Measurements from ENCODE around the gene MADD.

The MADD gene

DNA sequence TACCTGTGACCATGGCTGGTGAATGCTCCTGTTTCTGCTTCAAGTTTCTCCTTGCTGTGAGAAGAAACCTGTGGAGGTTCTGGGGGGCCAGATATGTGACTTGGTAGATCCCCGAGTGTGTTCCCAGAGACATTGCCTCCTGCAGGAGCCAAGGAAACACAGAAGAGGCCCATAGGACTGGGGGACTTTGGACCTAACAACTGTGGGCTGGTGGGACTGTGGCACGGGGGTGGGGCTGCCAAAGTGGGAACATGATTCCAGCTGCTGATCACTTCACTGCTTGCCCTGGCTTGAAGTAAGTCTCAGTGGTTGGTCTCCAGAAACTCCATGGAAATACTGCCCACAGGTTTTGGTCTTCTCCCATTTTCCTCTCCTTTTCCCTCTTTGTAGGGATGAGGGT lies 16.3 kb upstream of the MADD start:
- DNase-seq: no peak

DNA sequence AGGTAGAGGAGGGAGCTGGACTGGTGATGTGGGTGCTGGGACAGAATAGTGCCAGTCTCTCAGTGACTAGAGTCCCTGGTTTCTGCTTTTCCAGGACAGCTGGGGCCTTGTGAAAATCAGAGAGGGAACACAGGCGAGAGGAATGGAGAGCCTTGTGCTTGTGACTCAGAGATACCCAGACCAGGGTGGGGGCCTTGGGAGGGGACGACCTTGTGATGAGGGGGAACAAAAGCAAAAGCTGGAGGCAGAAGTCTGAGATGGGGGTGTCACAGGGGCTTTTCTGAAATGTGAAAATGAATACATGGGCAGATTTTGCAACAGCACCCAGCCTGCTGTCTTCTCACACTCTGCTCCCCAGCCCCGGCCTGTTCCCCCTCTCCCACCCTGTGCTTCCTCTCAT lies 15.5 kb upstream of the MADD start:
- no peak for DNase-seq

DNA sequence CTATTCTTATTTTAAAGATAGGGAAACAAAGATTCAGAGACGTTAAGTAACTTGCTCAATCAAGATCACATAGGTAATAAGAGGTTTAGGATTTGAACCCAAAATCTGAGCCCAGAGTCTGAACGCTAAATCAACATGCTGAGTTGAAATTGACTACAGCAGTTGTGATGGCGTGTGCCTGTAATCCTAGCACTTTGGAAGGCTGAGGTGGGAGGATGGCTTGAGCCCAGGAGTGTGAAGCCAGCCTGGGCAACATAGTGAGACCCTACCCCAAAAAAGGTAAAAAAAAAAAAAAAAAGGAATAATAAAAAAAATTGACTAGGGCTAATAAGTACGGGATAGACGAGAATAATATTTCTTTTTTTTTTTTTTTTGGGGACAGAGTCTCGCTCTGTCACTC lies 13.6 kb upstream of the MADD start:
- DNase-seq: no peak

DNA sequence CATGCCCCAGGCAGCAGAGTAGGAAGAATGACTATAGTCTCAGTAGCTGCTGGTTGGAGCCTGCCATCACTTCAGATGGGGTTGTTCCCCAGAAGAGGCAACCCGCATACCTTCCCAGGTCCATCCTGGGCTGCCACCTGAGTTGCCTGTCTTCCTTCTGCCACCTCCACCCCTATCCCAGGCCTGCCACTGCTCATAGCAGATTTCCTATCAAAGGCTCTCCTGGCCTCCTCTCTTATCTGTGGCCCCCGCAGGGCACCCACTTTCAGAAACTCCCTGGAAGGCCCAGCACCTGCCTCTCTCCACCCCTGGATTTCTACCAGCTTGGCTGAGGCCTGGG lies 12.8 kb upstream of the MADD start:
- DNase-seq: no peak

DNA sequence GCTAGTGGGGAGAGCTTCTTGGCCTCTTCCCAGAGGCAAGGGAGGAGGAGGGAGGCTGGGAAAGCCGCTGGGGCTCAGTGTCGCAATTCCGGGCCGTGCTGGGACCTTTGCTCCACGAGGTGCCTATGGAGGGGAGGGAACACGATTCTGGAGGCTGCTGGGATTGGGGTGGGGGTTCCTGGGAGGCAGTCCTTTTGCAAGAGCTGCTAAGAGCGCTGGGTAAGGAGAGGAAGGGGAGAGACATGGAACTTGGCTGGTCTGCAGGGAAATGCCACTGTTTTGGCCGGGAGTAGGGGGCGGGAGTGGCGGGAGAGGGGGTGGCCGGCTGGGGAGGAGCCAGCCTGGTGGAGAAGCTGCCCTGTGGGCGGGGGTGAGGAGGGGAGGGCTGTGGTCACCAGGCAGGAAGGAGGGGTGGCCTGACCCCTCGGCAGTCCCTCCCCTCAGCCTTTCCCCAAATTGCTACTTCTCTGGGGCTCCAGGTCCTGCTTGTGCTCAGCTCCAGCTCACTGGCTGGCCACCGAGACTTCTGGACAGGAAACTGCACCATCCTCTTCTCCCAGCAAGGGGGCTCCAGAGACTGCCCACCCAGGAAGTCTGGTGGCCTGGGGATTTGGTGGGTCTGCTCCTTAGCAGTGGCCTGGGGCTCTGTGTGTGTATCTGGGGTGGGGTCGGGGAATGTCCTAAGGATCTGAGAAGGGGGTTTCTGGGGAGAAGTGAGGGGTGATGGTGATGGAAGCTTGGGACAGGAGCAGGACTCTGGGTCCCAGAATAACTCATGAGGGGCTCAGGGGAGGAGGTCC lies 12.2 kb upstream of the MADD start, which contains the start of gene NR1H3:
Gene NR1H3 (plus strand): TSS at position 480 of the 800 bp plus-strand sequence. CDS start 1,221 bp downstream, outside the sequence.
- no peak for DNase-seq

DNA sequence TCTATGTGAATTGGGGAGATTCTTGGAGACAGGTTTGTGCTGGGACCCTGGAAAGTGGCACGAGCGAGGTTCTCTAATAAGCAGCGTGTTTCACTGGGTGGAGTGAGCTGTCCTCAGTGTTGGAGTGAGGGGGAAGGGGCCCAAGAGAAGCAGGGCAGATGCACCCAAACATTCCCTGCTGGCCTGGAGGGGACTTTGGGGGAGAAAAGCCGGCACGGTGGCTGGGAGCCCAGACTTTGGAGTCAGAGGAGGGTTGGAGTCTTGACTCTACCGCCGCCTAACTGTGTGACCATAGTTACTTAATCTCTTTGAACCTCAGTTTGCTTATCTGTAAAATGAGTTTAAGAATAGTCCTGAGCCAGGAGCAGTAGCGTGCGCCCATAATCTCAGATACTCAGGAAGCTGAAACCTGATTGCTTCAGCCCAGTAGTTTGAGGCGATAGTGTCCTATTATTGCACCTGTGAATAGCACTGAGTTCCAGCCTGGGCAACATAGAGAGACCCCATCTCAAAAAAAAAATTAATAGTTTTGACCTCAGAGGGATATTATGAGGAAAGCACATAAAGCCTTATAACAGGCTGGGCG lies 11.5 kb upstream of the MADD start:
- no peak for DNase-seq

DNA sequence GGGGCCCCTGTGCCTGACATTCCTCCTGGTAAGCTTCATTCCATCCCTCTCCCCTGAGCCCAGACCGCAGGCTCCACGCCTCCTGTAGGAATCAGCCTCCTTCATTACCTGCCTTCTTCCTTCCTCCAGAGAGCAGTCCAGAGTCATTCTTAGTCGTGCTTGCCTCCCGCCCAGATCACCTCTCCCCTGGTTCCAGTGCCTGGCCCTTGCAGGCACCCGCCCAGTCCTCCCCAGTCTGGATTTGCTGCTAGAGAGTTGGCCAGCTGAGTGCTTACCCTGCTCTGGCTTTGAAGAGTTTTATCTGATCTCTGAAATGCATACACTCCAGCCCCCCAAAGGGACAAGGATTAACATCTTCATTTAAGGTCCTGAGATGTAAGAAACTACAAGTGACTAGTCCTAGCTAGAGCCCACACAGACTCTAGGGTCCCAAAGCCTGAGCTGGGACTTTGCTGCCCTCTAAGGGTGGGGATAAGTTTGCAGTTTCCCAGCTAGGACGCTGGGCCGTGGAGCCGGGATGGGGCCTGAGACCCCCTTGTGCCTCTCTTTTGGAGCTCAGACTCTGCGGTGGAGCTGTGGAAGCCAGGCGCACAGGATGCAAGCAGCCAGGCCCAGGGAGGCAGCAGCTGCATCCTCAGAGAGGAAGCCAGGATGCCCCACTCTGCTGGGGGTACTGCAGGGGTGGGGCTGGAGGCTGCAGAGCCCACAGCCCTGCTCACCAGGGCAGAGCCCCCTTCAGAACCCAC lies 10.5 kb upstream of the MADD start:
- no peak for DNase-seq

DNA sequence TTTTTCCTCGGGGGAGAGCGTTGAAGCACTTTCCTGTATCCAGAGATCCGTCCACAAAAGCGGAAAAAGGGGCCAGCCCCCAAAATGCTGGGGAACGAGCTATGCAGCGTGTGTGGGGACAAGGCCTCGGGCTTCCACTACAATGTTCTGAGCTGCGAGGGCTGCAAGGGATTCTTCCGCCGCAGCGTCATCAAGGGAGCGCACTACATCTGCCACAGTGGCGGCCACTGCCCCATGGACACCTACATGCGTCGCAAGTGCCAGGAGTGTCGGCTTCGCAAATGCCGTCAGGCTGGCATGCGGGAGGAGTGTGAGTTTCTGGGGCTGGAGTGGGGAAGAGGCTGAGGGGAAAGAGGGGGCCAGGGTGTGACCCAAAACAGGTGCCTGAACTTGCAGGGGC lies 9.6 kb upstream of the MADD start:
- no peak for DNase-seq

DNA sequence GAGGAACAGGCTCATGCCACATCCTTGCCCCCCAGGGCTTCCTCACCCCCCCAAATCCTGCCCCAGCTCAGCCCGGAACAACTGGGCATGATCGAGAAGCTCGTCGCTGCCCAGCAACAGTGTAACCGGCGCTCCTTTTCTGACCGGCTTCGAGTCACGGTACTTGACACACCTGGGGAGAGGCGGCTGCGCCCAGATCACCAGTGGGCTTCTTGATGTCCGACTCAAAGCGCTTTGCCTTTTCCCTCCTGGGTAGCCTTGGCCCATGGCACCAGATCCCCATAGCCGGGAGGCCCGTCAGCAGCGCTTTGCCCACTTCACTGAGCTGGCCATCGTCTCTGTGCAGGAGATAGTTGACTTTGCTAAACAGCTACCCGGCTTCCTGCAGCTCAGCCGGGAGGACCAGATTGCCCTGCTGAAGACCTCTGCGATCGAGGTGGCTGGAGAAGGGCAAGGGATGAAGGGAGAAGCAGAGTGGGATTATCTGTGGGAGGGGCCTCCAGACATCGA lies 8.6 kb upstream of the MADD start:
- no peak for DNase-seq

DNA sequence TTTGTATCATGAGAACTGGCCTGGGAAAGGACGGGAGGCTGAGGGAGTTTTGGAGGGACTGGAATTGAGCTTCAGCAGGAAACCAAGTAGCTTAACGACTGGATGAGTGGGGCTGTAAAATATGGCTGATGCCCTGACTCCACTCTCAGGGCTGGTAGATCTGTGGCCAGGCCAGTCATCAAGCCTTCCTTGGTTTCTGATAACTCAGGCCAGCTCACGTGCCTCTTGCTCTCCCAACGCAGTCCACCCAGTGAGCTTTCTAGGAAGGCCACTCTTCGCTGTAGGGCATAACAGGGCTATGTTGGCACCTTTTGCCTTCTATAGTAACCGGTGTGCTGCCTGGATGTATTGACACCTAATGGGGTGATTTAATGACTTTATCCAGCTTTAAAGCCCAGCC lies 5.8 kb upstream of the MADD start:
- DNase-seq: no peak

DNA sequence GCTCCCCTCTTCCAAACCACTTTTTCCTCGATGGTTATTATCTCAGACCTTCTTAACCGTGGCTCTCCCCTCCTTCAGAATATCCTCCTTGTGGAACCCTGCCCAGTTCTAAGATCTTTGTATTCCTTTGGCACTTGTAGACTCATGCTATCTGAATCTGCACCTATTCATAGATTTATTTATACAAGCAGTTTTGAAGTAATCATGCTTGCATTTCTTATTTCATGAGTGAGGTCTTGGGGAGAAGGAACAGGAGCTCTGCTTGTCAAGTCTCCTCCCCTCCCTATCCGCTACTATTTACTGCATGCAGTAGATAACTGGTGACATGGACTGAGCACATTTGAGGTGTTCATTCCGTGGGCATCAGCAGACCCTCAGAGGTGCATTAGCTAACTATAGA lies 5.4 kb upstream of the MADD start:
- no peak for DNase-seq

DNA sequence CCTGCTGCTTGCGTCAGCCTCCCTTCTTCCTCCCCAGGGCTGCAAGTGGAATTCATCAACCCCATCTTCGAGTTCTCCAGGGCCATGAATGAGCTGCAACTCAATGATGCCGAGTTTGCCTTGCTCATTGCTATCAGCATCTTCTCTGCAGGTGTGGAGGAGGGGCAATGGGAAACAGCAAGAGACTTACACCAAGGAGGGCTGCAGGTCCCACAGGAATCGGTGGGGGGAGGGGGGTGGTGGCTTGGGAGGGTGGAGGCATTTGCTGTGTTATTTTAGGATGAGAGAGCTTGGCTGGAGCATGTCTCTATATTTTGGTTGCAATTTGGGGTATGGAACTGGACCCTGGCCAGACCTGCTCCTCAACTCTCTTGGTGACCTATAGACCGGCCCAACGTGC lies 2.1 kb upstream of the MADD start:
- DNase-seq: no peak

DNA sequence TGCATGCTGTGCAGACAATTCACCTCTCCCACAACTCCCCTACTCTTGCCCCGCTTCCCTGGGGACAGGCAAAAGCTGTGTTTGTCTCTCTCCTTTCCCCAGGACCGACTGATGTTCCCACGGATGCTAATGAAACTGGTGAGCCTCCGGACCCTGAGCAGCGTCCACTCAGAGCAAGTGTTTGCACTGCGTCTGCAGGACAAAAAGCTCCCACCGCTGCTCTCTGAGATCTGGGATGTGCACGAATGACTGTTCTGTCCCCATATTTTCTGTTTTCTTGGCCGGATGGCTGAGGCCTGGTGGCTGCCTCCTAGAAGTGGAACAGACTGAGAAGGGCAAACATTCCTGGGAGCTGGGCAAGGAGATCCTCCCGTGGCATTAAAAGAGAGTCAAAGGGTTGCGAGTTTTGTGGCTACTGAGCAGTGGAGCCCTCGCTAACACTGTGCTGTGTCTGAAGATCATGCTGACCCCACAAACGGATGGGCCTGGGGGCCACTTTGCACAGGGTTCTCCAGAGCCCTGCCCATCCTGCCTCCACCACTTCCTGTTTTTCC lies 1.4 kb upstream of the MADD start:
- no peak for DNase-seq

DNA sequence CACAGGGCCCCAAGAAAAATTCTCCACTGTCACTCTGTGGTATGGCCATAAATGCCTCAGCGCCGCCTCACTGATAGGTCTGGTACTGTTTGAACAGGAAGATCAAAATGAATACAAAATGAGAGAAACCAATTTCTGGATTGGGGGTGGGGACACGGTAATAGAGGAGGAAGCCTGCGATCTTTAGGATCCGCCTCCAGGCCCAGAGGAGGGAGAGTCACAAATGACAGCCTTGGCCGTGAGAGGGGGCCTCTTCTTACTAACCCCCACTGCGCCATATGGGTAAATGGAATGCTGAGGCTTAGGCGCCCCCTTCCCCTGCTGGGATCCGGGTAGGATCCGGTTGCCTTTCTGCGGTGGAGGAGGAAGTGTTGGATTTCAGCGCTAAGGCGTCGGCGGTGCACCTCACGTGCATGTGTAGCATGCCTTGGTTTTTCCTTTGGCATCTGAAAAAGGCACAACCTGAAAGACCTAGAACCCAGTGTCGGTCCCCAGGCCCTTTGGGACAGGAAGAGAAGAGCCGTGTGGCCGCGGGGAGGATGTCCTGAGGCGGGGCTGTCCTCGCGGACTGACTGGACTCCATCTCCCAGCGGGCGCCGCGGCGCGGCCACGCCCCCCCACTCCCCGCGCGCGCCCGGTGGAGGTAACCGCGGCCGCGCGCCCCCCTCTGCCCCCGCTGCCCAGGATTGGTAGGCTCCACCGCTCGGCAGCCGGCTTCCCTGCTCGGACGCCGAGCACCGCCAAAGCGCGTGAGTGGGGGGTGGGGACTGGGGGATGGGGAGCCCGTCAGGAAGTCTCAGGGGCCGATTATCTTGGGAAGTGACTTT lies 718 bp upstream of the MADD start:
- DNase-seq: peak; percentile 83

DNA sequence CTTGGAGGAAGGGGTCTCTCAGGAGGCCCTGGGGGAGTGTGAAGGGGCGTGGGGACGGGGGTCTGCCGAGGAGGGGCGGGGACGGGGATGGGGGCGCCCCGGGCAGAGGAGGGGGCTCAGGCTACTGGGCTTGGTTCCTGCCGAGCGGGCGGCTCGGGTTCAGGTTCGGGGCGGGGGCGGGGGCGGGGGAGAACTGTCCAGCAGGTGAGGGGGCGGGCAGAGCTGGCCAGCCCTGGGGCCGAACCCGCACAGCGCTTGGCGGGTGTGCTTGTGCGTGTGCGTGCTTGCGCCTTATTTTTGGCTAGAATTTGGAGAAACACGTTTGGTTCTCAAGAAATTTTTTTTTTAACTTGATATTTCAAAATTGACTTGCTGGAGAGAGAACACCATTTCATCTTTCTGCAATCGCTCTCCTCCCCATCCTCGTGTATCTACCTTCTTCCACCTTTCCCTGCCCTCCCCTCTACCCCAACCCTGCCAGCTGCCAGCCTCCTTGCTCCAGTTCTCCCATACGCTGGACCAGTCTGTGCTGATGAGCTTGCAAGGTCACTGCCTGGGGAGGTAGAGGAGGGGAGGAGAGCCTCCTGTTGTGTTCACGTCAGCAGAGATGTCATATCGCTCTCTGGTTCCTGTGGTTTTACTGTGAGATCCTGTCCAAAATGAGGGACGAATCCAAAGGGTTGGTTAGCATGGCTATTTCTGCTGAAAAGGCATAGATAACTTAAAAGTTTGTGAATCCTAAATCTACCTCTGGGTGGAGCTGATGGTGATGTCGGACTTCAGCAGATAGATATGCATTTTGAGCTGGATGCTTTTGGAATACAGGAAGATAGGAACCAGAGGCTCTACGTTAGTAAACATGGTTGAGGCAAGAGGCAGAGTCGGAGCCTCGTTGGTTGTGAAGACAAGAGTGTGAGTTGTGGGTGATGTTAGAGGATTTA lies 668 bp downstream of the MADD start:
- DNase-seq: no peak

DNA sequence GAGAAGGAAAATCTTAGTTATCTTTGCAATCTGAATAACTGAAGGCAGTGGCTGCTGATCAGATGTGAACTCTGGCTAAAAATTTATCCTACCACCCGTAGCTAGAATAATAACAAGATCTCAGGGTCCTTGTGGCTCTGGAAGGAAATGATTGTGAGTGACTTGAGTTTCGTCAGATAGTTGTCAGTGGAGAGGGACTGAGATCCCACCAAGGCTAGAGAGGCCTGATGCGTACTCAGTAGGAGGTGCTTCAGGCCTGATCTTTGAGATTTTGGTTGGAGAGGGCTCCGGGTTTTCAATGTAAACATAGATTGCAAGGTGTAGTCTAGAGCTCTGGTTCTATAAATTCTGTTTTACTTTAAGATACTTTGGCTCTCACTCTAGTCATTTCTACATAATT lies 1.4 kb downstream of the MADD start:
- no peak for DNase-seq

DNA sequence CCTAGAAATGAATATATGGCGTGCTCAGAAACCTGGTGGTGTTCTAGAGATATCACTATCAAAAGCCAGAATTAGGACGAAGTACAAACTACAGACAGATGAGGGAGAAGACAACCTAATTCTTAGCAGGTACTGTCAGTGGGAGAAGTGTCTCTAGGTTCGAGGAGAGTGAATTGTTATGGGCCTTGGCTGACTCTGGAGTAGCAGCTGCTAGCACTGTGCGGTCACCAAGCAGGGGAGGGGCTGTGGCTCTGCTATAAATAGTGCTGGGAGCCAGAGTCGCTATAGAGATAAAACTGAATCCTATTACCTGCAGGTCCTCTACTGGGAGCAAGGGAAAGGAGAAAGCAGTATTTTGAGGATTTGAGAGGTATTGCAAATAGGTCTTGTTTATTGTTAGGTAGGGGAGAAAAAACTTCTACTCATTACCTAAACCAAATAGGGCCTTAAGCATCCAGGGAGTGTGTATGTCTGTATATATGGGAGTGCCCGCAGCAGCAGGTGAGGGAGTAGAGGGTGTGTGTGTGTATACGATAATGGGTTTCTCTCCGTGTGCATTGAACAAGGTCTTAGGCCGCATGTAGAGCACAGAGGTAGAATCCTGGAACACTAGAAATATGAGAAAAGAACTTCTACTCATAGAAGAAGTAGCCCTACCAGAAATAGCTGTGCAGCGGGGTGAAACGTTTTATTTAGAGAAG lies 2.2 kb downstream of the MADD start:
- no peak for DNase-seq

DNA sequence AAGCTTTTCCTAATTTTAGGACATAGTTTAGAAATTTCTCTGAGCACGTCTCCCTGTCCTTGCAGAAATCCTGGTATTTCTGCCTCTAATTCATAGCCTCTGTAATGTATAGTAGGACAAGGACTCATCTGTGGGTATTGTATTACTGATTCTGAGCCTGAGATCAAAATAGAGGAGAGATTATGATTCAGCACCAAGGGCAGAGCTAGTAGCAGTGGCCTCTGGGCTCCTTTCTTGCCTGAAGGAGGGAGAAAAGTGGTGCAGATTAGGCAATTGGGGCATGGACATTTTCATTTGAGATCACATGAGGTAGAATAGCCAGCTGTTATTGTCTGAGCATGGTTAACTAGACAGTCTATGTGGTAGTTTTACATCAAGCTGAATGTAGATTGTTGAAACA lies 2.8 kb downstream of the MADD start:
- no peak for DNase-seq

DNA sequence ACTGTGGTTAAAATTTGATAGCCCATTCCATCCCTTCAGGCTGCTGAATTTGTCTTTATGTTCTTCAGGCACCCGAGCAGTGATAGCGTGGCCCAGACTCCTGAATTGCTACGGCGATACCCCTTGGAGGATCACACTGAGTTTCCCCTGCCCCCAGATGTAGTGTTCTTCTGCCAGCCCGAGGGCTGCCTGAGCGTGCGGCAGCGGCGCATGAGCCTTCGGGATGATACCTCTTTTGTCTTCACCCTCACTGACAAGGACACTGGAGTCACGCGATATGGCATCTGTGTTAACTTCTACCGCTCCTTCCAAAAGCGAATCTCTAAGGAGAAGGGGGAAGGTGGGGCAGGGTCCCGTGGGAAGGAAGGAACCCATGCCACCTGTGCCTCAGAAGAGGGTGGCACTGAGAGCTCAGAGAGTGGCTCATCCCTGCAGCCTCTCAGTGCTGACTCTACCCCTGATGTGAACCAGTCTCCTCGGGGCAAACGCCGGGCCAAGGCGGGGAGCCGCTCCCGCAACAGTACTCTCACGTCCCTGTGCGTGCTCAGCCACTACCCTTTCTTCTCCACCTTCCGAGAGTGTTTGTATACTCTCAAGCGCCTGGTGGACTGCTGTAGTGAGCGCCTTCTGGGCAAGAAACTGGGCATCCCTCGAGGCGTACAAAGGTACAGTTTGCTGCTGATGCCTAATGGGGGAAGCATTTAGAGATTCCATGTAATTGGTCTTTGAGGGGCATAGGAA lies 4.7 kb downstream of the MADD start:
- DNase-seq: no peak

DNA sequence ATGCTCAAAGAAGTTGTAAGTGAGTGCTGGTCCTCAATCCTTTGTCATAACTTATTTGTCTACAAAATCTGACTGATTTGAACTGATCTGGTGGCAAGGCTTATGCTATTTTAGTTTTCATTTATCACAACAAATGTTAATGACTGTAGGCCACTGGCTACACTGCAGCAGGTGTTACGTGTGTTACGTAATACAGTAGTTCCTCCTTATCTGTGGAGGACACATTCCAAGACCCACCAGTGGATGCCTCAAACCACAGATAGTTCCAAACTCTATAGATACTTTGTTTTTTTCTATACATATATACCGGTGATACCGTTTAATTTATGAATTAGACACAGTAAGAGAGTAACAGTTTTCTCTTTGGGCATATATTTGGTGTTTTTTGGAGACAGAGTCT lies 7.0 kb downstream of the MADD start:
- DNase-seq: no peak
